B cell (primary cell): ENCODE data around the gene PHACTR3. TPM values are rescaled to one million over a fixed set of nuclear protein-coding genes. Genes with fewer than 3 reads are reported as not detected.

Source experiments
- ATAC-seq: fragments of 200-7000 bp; cut with Tn5 transposase; one replicate; pipeline ENCODE4 v1.10.0; 2021; ENCODE audit warnings: low read depth, mild to moderate bottlenecking, moderate number of reproducible peaks, moderate library complexity
- CTCF ChIA-PET: fragments of 350-600 bp; sonication (Branson Sonifier 250); formaldehyde crosslinking; loops from one replicate; lab custom pipeline; 2021; ENCODE audit warnings: antibody characterized with exemption, inconsistent platforms; lab: Charles Lee
- POLR2A ChIA-PET: fragments of 350-600 bp; sonication (Branson Sonifier 250); formaldehyde crosslinking; loops from one replicate; lab custom pipeline; 2021; ENCODE audit warnings: antibody characterized with exemption; lab: Charles Lee
- DNase-seq: peaks from one replicate; pipeline ENCODE4 v3.0.0; 2013
- H2AFZ ChIP-seq: 2 replicates; pipeline ENCODE4 v1.6.1; 2012; ENCODE audit warnings: mild to moderate bottlenecking, low read depth, low read length; ENCODE audit not compliant: insufficient read depth, poor library complexity, severe bottlenecking
- H3K27ac ChIP-seq, 2 donors: 1 replicate in 1 of 2; 2 replicates in 1 of 2; pipeline ENCODE4 v1.5.1; 2012 to 2013; ENCODE audit warnings: low read length in 2 of 2, mild to moderate bottlenecking in 2 of 2, moderate library complexity in 1 of 2
- H3K27me3 ChIP-seq, 4 experiments: fragments of 200-600 bp in 1 of 4; sonication (generic) in 1 of 4; replicated peaks in 1 of 4; 1 replicate in 2 of 4; 2 replicates in 2 of 4; pipeline versions ENCODE4 v1.6.1 to v1.7.0; 2013 to 2016; ENCODE audit warnings: low read length in 3 of 4, mild to moderate bottlenecking in 2 of 4, mixed read lengths in 1 of 4, moderate library complexity in 1 of 4; ENCODE audit not compliant: insufficient read depth in 4 of 4, control insufficient read depth in 3 of 4; ENCODE audit errors: control extremely low read depth in 1 of 4
- H3K36me3 ChIP-seq, 2 experiments: replicated peaks in 1 of 2; 1 replicate in 1 of 2; 2 replicates in 1 of 2; pipeline versions ENCODE4 v1.6.1 to v1.7.1; 2013; ENCODE audit warnings: low read length in 1 of 2; ENCODE audit not compliant: insufficient read depth in 2 of 2, control insufficient read depth in 1 of 2; ENCODE audit errors: control extremely low read depth in 1 of 2, extremely low read depth in 1 of 2
- H3K4me1 ChIP-seq, 2 donors: fragments of 200-600 bp in 1 of 2; sonication (generic) in 1 of 2; 1 replicate in 1 of 2; 2 replicates in 1 of 2; pipeline versions ENCODE4 v1.5.1 to v1.6.1; 2013 to 2017; ENCODE audit warnings: low read length in 2 of 2; ENCODE audit not compliant: control insufficient read depth in 2 of 2, insufficient read depth in 2 of 2
- H3K4me2 ChIP-seq: replicated peaks from 2 replicates; pipeline ENCODE3; 2012; ENCODE audit warnings: mild to moderate bottlenecking, low read depth, low read length; ENCODE audit not compliant: poor library complexity, severe bottlenecking
- H3K4me3 ChIP-seq, 5 experiments: fragments of 200-600 bp in 1 of 5; sonication (generic) in 1 of 5; 1 replicate in 3 of 5; 2 replicates in 2 of 5; pipeline versions ENCODE4 v1.5.1 to v1.7.0; 2011 to 2016; ENCODE audit warnings: low read length in 4 of 5, mild to moderate bottlenecking in 4 of 5, low read depth in 2 of 5, control low read depth in 1 of 5, moderate library complexity in 1 of 5; ENCODE audit not compliant: insufficient read depth in 1 of 5; ENCODE audit errors: control extremely low read depth in 1 of 5, extremely low read depth in 1 of 5
- H3K79me2 ChIP-seq: fragments of 200-600 bp; sonication (generic); one replicate; pipeline ENCODE4 v1.6.0; 2016; ENCODE audit warnings: low read length; ENCODE audit not compliant: control insufficient read depth, insufficient read depth
- H3K9ac ChIP-seq: fragments of 200-600 bp; sonication (generic); 2 replicates; pipeline ENCODE4 v1.6.1; 2017; ENCODE audit warnings: mild to moderate bottlenecking, low read length, moderate library complexity
- H3K9me3 ChIP-seq, 3 donors: one replicate each; pipeline versions ENCODE4 v1.6.1 to v1.7.1; 2013; ENCODE audit warnings: low read length in 2 of 3; ENCODE audit not compliant: control insufficient read depth in 2 of 3, insufficient read depth in 1 of 3; ENCODE audit errors: control extremely low read depth in 1 of 3
- H4K20me1 ChIP-seq: 2 replicates; pipeline ENCODE4 v1.6.0; 2012; ENCODE audit warnings: mild to moderate bottlenecking, low read length; ENCODE audit not compliant: insufficient read depth, control insufficient read depth, poor library complexity, severe bottlenecking
- H3K27ac Mint-ChIP-seq: one replicate; pipeline ENCODE4 v1.8.0; 2021; ENCODE audit warnings: mixed read lengths
- H3K27me3 Mint-ChIP-seq: one replicate; pipeline ENCODE4 v1.8.0; 2021; ENCODE audit warnings: mixed read lengths
- H3K4me1 Mint-ChIP-seq: one replicate; pipeline ENCODE4 v1.8.0; 2021; ENCODE audit warnings: mixed read lengths
- H3K4me3 Mint-ChIP-seq: one replicate; pipeline ENCODE4 v1.8.0; 2021; ENCODE audit warnings: mixed read lengths
- H3K9me3 Mint-ChIP-seq: one replicate; pipeline ENCODE4 v1.8.0; 2022; ENCODE audit warnings: mixed read lengths; ENCODE audit not compliant: insufficient read depth
- EZH2 ChIP-seq: IDR thresholded peaks from 2 replicates; pipeline ENCODE4 v1.6.1; 2012; ENCODE audit warnings: borderline replicate concordance, low read depth, mild to moderate bottlenecking, moderate library complexity, low read length; ENCODE audit not compliant: insufficient read depth, poor library complexity, severe bottlenecking
- WGBS: methylation state at CpG from one replicate; pipeline ENCODE4 v1.1.5; 2013; ENCODE audit warnings: missing lambda C conversion rate; ENCODE audit not compliant: insufficient coverage; 5-methylcytosine and 5-hydroxymethylcytosine counted together
- intact Hi-C: fragments of 100-400 bp; cut with micrococcal nuclease; formaldehyde crosslinking; loops from one replicate; pipeline ENCODE4 v1.10.0; 2022
- polyA plus RNA-seq: library from polyadenylated mRNA; depleted of rRNA; stranded (reverse); fragments of >200 nt; gene quantifications from 2 replicates; pipeline ENCODE4 v1.2.3, GENCODE V29; 2012
- total RNA-seq, 2 donors: library from RNA; stranded (reverse); fragments of 120-200 nt in 1 of 2; gene quantifications; 1 replicate in 1 of 2; 2 replicates in 1 of 2; pipeline versions ENCODE4 v1.2.3 to v1.2.4, GENCODE V29; 2013 to 2022
- TF ChIP-seq, protein P1 (sequence below): fragments of 200-600 bp; IDR thresholded peaks from one replicate; pipeline ENCODE4 v1.8.0; 2022; ENCODE audit warnings: antibody characterized with exemption, mild to moderate bottlenecking

PHACTR3 gene
- total and polyA plus RNA-seq, 2 donors (not counting 1 experiment from before 2014, with no cell fraction given) = not detected

DNA sequence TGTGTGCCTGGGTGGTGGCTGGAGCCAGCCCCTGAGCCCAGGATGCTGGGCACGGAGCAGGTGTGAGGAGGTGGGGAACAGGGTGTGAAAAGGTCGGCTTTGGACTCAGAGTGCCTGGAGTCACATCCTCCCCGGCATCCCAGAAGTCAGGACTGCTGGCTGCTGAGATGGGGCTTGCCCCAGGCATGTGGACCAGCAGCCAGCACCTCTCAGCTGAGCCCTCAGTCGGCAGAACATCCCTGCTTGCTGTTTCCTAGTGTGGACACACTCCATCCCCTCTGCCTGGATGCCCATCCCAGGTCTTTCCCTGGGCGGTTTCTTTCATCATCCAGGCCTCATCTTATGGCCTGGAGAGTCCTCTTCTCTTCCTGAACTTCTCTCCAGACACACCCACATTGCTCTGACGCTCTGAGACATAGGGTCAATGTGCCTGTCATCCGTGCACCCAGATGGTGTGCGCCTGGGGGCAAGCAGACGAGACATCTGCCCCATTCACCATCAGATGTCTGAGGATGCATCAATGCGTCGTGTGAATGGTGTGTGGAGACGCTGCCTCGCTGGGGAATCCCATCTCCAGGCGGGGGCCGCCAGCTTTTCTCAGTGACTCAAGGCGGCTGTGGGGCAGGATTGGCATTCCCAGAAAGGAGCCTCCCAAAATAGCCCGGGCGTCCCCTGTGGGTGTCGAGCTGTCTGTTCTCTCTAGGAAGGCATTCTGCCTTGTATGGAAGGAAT, 224.9 kb downstream of the PHACTR3 start:
- no peak for DNase-seq
- intact Hi-C loops = no loop called here
- 88% methylated on average over 15 of the region's 19 CpGs for WGBS
- H2AFZ ChIP-seq = no peak overlapping the region
- H3K4me3 ChIP-seq = no peak overlapping the region
- no peaks in the 10 kb centered on the region for H3K36me3 ChIP-seq
- H3K4me1 ChIP-seq = no peaks in the 10 kb centered on the region
- Mint-ChIP-seq H3K4me1 (no peaks in the 10 kb centered on the region), H3K27ac (no peak overlapping the region), H3K9me3 (no peaks in the 10 kb centered on the region), H3K4me3 (no peak overlapping the region), H3K27me3 (peaks cover 21% of the 10 kb centered on the region)
- POLR2A ChIA-PET = no interaction called here
- no peak overlapping the region for H3K27ac ChIP-seq
- H3K79me2 ChIP-seq = no peaks in the 10 kb centered on the region
- no peak overlapping the region for H3K4me2 ChIP-seq
- no peak for ATAC-seq
- no peaks in the 10 kb centered on the region for H3K27me3 ChIP-seq
- no peaks in the 10 kb centered on the region for H4K20me1 ChIP-seq
- H3K9me3 ChIP-seq = peaks cover 0 to 7% (median 0%) of the 10 kb centered on the region in 3 donors
- H3K9ac ChIP-seq = no peak overlapping the region
- CTCF ChIA-PET = no interaction called here
- TF ChIP-seq EZH2 = no peak
- TF ChIP-seq, protein P1, sequence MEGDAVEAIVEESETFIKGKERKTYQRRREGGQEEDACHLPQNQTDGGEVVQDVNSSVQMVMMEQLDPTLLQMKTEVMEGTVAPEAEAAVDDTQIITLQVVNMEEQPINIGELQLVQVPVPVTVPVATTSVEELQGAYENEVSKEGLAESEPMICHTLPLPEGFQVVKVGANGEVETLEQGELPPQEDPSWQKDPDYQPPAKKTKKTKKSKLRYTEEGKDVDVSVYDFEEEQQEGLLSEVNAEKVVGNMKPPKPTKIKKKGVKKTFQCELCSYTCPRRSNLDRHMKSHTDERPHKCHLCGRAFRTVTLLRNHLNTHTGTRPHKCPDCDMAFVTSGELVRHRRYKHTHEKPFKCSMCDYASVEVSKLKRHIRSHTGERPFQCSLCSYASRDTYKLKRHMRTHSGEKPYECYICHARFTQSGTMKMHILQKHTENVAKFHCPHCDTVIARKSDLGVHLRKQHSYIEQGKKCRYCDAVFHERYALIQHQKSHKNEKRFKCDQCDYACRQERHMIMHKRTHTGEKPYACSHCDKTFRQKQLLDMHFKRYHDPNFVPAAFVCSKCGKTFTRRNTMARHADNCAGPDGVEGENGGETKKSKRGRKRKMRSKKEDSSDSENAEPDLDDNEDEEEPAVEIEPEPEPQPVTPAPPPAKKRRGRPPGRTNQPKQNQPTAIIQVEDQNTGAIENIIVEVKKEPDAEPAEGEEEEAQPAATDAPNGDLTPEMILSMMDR = no peak
